Type B pancreatic cell (in vitro differentiated cells): ENCODE measurements around the gene SLC2A4RG. TPM values are rescaled to one million over a fixed set of nuclear protein-coding genes. Genes with fewer than 3 reads are reported as not detected.
A peak's percentile ranks its signal among the peaks of the same experiment; 100 is the strongest.
"Not testable (repeated sequence)": the region's sequence is repeated elsewhere in the genome, so short reads cannot be mapped to it uniquely, and the experiment has no call there.

Source experiments
- DNase-seq: peaks from one replicate; pipeline ENCODE4 v3.0.0; 2021; ENCODE audit warnings: mixed read lengths; ENCODE audit not compliant: unreplicated experiment; ENCODE audit errors: extremely low spot score
- H3K27ac Mint-ChIP-seq: 2 replicates; pipeline ENCODE4 v1.8.0; 2021; ENCODE audit warnings: mild to moderate bottlenecking, mixed read lengths
- H3K27me3 Mint-ChIP-seq: 2 replicates; pipeline ENCODE4 v1.8.0; 2021; ENCODE audit warnings: mixed read lengths
- H3K36me3 Mint-ChIP-seq: 2 replicates; pipeline ENCODE4 v1.8.0; 2021; ENCODE audit warnings: mixed read lengths
- H3K4me1 Mint-ChIP-seq: one replicate; pipeline ENCODE4 v1.8.0; 2021; ENCODE audit warnings: mixed read lengths; ENCODE audit not compliant: unreplicated experiment
- H3K4me3 Mint-ChIP-seq: 2 replicates; pipeline ENCODE4 v1.8.0; 2021; ENCODE audit warnings: mild to moderate bottlenecking, mixed read lengths
- H3K9me3 Mint-ChIP-seq: 2 replicates; pipeline ENCODE4 v1.8.0; 2021; ENCODE audit warnings: mixed read lengths
- CTCF ChIP-seq: fragments of 200-600 bp; sonication (generic); conservative IDR thresholded peaks from 2 replicates; pipeline ENCODE4 v1.5.0; 2021; ENCODE audit warnings: antibody characterized with exemption, mild to moderate bottlenecking
- total RNA-seq: library from RNA; stranded (reverse); gene quantifications from 2 replicates; pipeline ENCODE4 v1.2.1, GENCODE V29; 2021; ENCODE audit warnings: low replicate concordance

The SLC2A4RG gene
- total RNA-seq, 1 donor from 2014 or later: 75.6 TPM

- no peaks in the 10 kb centered on the region for H3K9me3 Mint-ChIP-seq
- H3K4me3 Mint-ChIP-seq: no peak overlapping the region
- no peak for TF ChIP-seq CTCF
- peaks cover 3% of the 10 kb centered on the region for H3K36me3 Mint-ChIP-seq
- H3K27ac Mint-ChIP-seq: no peak overlapping the region
- no peaks in the 10 kb centered on the region for H3K27me3 Mint-ChIP-seq
- H3K4me1 Mint-ChIP-seq: peaks cover 7% of the 10 kb centered on the region
- DNase-seq: no peak
Measured at GRCh38 chr20:63771046-63771707, 31.6 kb downstream of the SLC2A4RG start.

DNA sequence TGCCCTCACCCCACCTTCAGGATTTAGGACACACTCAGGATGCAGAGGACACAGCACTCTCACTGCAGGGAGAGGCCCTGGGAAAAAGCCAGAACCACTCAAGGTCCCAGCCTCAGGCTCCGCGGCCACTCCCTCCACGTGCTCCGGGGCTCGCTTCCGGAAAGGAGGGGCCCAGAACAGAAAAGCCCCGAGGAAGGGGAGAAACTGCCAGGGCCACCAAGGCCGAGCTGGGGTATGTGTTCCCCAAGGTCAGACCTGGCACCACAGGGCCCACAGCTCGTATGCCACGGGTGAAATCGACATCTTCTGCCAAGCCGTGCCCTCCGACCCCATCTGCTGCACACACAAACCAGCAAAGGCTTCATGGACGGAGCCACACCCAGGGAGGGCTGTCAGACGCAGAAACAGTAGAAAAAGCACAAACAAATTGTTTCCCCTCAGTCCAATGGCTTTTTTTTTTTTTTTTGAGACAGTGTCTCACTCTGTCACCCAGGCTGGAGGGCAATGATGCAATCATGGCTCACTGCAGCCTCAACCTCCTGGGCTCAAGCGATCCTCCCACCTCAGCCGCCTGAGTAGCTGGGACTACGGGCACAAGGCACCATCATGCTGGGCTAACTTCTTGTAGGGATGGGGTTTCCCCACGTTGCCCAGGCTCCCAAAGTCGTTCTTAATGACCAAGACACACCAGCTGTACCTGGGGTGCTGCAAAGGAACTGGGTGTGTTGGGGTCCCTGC is 33.4 kb downstream of the SLC2A4RG start:
- no peaks in the 10 kb centered on the region for H3K9me3 Mint-ChIP-seq
- H3K36me3 Mint-ChIP-seq: peaks cover 3% of the 10 kb centered on the region
- H3K4me1 Mint-ChIP-seq: peaks cover 10% of the 10 kb centered on the region
- no peak for DNase-seq
- H3K27ac Mint-ChIP-seq: no peak overlapping the region
- H3K27me3 Mint-ChIP-seq: no peaks in the 10 kb centered on the region
- H3K4me3 Mint-ChIP-seq: no peak overlapping the region
- no peak for TF ChIP-seq CTCF

DNA sequence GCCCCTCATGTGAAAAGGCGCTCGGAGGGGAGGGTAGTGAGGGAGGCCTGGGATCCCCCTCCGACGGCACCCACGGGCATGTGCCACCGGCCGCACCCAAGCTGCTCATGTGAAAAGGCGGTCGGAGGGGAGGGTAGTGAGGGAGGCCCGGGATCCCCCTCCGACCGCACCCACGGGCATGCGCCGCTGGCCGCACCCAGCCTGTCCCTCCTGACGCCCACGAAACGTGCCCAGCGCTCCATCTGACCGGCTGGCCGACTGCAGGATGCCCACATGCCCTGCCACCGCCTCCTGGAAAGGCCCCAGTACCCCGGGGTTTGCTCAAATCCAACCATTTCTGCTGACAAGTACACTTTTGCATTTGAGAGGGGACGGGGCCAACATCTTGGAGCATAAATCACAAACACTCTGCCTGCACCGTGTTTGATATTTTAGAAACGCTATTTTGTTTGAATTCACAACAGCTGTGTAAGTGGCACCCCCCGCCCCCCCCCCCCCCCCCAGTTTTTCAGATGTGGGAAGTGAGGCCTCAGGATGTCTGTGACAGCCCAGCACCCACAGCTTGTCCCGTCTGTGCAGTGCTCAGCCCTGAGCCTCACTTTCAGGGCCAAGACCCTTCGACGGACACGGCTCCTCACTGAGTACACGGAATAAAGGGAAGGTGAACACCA is 34.1 kb downstream of the SLC2A4RG start:
- Mint-ChIP-seq H3K27ac (no peak overlapping the region), H3K36me3 (peaks cover 3% of the 10 kb centered on the region), H3K27me3 (no peaks in the 10 kb centered on the region), H3K4me3 (no peak overlapping the region), H3K9me3 (no peaks in the 10 kb centered on the region), H3K4me1 (peaks cover 13% of the 10 kb centered on the region)
- no peak for TF ChIP-seq CTCF
- DNase-seq: no peak

- Mint-ChIP-seq H3K9me3 (no peaks in the 10 kb centered on the region), H3K27ac (no peak overlapping the region), H3K27me3 (no peaks in the 10 kb centered on the region), H3K4me3 (no peak overlapping the region), H3K36me3 (peaks cover 3% of the 10 kb centered on the region), H3K4me1 (peaks cover 13% of the 10 kb centered on the region)
- TF ChIP-seq CTCF: no peak
- DNase-seq: no peak
Measured at GRCh38 chr20:63774306-63774705, 34.7 kb downstream of the SLC2A4RG start.

DNA sequence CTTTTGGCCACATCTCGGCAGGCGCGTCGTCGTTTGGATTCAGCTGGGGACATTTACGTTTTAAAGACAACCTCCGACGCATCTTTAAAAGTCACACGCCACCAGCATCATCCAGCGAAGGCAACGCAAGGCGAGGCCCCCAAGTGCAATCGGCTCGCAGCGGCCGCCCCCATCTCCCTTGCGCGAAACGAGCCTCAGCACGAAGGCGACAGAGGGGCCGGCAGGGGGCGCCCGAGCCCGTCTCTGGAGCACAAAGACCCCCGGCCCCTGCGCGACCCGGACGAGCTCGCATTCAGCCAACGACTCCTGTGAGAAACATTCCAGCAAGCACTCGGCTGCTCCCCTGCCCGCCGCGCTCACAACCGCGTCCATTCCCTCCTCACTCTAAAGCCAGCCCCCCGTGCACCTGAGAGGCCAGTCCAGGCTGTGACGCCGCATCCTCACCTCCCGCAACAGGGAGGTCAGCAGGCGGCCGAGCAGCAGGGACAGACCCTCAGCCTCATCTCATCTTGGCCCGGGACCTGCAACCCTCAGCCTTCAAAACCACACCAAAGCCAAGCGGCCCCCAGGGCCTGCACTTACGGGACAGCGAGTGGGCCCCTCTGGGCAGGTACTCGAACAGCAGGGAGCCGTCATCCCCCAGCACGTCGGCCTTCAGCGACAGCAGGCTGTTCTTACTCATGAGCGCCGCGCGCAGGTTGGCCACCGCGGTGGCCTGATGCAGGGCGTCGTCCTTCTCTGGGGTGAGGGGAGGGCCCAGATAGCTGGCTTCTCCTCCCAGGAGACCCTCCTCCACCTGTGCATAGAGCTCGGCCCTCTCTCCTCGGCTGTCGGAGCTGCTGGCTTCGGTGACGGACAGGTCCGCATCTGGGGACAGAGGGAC is 35.8 kb downstream of the SLC2A4RG start:
- no peaks in the 10 kb centered on the region for H3K27me3 Mint-ChIP-seq
- H3K36me3 Mint-ChIP-seq: peaks cover 3% of the 10 kb centered on the region
- DNase-seq: peak; percentile 90
- TF ChIP-seq CTCF: peak; percentile 99
- H3K9me3 Mint-ChIP-seq: no peaks in the 10 kb centered on the region
- H3K27ac Mint-ChIP-seq: no peak overlapping the region
- peak overlapping the region; percentile 84 for H3K4me3 Mint-ChIP-seq
- peaks cover 13% of the 10 kb centered on the region for H3K4me1 Mint-ChIP-seq

- H3K4me3 Mint-ChIP-seq, H3K36me3 Mint-ChIP-seq, H3K9me3 Mint-ChIP-seq, H3K27me3 Mint-ChIP-seq, DNase-seq: not testable (repeated sequence)
- peaks cover 13% of the 10 kb centered on the region for H3K4me1 Mint-ChIP-seq
- H3K27ac Mint-ChIP-seq: peak overlapping the region; percentile 43
Measured at GRCh38 chr20:63776875-63777274, 37.3 kb downstream of the SLC2A4RG start.
